GM12864 (cell line): ENCODE measurements around the gene BBS1.

Experiments used
- DNase-seq: peaks from one replicate; pipeline ENCODE4 v3.0.0-alpha.2; 2011; ENCODE audit warnings: low read depth
- H3K4me3 ChIP-seq: 2 replicates; pipeline ENCODE4 v1.5.1; 2011; ENCODE audit warnings: mild to moderate bottlenecking, low read depth, low read length, control low read depth
- CTCF ChIP-seq: IDR thresholded peaks from 2 replicates; pipeline ENCODE4 v1.5.1; 2011; ENCODE audit warnings: low read depth, mild to moderate bottlenecking, moderate library complexity, low read length, control low read depth, inconsistent platforms; ENCODE audit errors: missing control alignments

BBS1 gene

GRCh38 chr11:66562275-66562674 lies 51.8 kb downstream of the BBS1 start:
- no peak overlapping the region for H3K4me3 ChIP-seq
- TF ChIP-seq CTCF, result no peak

GRCh38 chr11:66562907-66563583 lies 52.6 kb downstream of the BBS1 start:
- no peak for TF ChIP-seq CTCF
- DNase-seq, result no peak
- H3K4me3 ChIP-seq, result no peak overlapping the region

More at GRCh38 chr11:66562275-66562674, 51.8 kb downstream of the BBS1 start:
- DNase-seq, result no peak

GRCh38 chr11:66563832-66564231 lies 53.4 kb downstream of the BBS1 start:
- TF ChIP-seq CTCF, result no peak
- no peak overlapping the region for H3K4me3 ChIP-seq
- no peak for DNase-seq

- no peak overlapping the region for H3K4me3 ChIP-seq
These were observed 54.1 kb downstream of the BBS1 start for GRCh38 chr11:66564538-66564937.

GRCh38 chr11:66564984-66565383 lies 54.5 kb downstream of the BBS1 start:
- TF ChIP-seq CTCF, result no peak
- DNase-seq, result no peak
- no peak overlapping the region for H3K4me3 ChIP-seq

More at GRCh38 chr11:66564538-66564937, 54.1 kb downstream of the BBS1 start:
- no peak for DNase-seq
- no peak for TF ChIP-seq CTCF

GRCh38 chr11:66566221-66566620 lies 55.8 kb downstream of the BBS1 start:
- no peak for DNase-seq
- no peak overlapping the region for H3K4me3 ChIP-seq
- TF ChIP-seq CTCF, result no peak

- no peak for DNase-seq
- no peak for TF ChIP-seq CTCF
- no peak overlapping the region for H3K4me3 ChIP-seq
These were observed 57.3 kb downstream of the BBS1 start for GRCh38 chr11:66567787-66568123.
